Measurements from ENCODE around the gene UROC1.
A peak's percentile ranks its signal among the peaks of the same experiment; 100 is the strongest.

- peak; percentile 19 to 52 for TF ChIP-seq CTCF (IDR thresholded peaks at IDR 0.05)
- TF ChIP-seq EP300 (IDR thresholded peaks at IDR 0.05), result no peak
- peak; percentile 81 to 86 for TF ChIP-seq POLR2A (IDR thresholded peaks at IDR 0.05)
- TF ChIP-seq POLR2AphosphoS5 (IDR thresholded peaks at IDR 0.05), result peak in 1 of 3 donors; percentile 13
Observed at GRCh38 chr3:126475413-126476114, 42.0 kb downstream of the UROC1 start, which contains the start of gene ZXDC.
